ENCODE data around the gene CALCR.
"Not testable (repeated sequence)": the region's sequence is repeated elsewhere in the genome, so short reads cannot be mapped to it uniquely, and the experiment has no call there.

Gene CALCR

DNA sequence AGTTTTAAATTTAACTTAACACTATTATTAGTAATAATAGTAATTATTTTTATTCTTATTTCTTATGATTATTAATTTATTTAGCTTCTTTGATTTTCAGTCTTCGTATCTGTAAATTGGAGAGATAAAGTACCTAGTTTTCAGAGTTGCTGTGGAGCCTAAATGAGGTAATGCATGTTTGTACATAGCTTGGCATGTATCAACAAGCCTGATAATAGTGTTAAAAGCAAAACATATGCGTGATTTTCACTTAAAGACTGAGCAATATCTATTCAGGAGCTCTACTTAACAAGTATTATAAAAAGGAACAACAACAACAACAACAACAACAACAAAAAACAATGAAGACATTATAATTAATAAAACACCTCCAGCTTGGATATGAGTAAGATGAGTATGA lies 12.4 kb downstream of the CALCR start:
- in situ Hi-C loops (cut with MboI; ENCODE audit: low sequenced_read_pairs) = no loop called here

DNA sequence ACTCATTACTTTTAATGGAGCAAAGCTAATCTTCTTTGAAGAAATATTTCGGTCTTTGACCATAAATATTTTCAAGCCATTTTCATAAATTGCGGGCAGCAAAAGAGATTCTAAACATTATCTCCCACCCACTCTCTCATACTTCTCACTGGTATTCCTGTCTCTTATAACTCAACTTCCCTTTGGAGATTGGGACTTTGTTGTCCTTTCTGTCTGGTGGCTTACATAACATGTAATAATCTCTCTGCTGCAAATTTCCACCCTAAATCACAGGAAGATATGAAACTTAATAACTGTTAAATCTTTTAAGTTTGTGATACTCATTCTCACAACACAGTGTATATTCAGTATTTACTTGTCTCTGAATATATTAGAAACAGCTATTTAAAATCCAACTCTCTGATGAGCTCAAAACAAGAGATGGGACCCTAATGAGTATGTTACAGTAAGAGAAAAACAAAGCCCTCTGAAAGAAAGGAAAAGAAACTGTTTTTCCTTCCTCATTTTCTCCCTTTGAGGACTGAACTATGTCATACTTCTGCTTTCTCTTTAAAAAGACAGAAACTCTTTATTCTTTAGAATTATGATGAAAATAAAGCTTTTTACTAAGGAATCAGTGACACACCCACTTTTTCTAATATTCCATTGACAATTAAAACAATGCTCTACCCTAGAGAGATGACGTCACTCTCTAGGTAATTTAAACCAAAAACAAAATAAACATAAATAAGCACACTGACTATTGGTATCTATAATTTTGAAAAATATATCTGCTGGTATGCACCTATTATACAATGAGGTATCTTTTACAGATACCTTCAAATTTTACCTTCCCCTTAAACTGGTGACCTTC lies 14.7 kb downstream of the CALCR start:
- in situ Hi-C loops (cut with MboI; ENCODE audit: low sequenced_read_pairs) = no loop called here

DNA sequence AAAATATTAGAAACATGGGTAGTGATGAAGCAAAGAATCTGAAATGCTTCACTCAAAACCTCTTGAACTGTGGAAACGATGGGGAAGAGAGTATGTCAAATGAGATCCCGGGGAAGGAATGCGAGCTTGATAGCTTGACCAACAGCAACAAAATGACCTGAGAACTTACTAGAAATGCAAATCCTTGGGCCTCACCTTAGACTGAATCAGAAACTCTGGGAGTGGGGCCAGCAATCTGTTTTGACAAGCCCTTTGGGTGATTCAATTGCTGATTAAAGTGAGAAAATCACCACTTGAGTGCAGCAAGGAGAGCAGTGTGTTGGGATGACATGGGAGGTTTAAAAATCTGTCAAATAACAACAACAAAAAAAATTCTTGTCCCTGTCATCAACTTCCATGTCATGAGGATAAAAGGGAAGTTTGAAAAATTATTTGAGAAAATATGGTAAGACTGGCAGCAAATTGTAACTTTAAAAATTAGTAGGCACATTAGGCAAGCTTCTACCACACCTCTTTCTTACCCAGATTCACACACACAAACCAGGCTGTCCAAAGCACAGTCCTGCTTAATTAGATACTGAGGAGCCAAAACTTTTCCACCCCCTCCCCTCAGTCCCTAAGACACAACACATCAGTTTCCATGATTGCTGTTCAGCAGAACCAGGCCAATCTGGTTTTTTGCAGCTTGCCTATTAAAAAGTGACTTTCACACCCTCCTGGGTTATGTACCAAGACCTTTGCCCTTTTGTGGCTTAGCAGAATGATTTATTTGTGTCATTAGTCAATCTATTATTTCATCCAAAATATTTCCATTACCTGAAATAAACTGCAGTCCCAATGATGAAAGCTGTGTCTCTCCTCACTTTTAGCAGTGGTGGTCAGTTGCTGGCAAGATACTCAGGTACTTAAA lies 15.6 kb downstream of the CALCR start:
- in situ Hi-C loops (cut with MboI; ENCODE audit: low sequenced_read_pairs) = no loop called here

DNA sequence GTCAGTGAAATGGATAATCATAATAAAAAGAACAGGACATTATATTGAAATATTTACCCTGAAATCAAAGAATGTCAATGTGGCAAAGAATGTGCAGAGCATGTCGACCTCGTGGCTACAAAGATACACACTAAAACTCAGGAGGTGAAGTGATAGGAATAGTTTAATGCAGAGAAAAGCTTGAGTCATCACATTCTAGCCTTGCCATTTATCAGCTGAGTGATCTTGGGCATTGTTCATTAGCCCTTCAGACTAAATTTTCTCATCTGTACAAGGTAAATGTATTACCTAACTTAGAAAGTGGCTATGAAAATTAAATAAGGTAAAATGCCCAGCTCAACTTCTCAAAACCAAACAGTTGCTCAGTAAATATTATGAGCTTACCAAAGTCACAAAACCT lies 22.6 kb downstream of the CALCR start:
- in situ Hi-C loops (cut with MboI; ENCODE audit: low sequenced_read_pairs) = no loop called here

DNA sequence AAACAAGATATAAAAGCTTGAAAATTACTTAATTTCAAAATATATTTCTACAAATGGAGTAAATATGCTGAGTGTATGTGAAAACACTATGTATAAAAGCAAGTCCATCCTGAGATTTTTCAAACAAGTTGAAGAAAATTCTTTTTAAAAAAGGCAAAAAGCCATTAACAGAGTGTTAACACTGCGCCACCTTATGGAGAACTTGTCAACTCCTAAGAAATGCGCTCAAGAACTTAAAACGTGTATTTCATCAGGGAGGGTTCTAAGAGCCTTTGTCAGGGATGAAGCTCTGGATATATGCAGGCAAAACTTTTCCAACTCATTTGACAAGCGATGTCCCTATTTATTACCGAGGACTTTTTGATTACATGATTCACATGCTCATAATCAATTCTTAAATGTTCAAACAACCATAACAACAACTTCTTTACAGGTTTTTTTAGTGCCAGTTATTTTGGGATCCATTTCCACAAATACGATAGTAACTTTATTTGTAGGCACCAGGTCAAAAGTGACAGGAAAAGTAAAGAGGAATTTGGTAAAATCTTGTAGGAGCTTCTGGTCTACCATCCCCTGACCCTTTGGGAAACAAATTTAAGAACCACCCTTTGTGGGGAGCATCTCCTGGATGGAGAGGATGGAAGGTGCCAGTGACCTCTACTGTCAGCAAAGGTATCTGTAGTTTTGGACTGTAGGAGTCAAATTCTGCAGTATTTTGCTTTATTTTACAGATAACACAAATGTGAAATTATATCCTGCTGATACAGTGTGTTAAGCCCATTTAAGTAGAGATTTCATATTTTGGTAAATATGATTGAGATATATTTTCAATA lies 23.2 kb downstream of the CALCR start:
- in situ Hi-C loops (cut with MboI; ENCODE audit: low sequenced_read_pairs) = no loop called here

DNA sequence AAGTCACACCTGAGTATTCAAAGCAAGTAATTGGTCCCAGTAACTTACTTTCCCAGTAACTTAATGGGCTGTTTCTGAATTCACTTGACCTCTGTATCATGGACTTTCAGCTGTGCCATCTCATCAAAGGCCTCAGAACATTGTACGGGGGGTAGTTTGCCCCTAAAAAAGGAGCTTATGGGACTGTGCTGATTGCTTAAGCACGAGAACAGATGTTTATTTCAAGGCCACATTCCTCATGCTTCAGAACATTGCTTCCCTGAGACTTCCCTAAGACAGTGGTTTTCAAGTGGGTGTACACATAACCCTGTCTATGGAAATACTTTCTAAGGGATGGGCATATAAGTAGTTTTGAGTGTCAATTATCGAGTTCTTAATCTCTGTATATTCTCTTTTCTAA lies 26.8 kb downstream of the CALCR start:
- in situ Hi-C loops (cut with MboI; ENCODE audit: low sequenced_read_pairs) = no loop called here

DNA sequence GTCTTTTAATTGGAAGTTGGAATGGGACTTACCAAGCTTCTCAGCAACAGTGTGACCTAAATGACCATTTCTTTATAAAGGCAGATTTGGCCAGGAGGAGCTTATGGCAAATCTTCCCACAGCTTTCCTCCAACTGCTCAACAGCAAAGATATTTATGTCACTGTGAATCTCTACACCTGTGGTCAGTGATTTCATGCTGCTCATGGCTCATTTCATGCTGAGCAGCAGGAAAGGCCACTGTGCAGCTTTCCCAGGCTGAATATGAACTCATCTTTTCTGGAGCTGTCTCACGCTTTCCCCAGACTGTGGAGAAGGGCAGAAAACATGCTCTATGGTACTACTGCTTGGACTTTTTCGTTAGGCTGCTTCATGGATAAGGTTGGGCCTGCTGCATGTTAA lies 29.8 kb downstream of the CALCR start:
- in situ Hi-C loops (cut with MboI; ENCODE audit: low sequenced_read_pairs) = no loop called here

DNA sequence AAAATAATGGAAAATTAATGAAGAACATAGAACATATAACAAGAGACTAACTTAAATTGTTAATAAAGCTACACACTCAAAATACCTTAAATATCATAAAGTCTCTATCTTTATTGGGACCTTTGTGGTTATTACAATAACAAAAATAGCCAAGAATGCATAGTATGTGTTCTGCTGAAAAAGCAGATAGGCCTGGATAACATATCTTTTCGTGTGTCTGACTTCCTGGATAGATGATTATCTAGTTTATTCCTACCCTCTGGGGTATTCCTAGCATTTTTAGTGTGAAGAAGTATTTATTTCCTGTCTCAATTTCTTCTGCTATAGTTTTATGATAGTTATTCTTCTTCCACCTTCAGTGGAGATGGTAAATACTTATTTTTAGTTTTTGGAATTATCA lies 36.5 kb downstream of the CALCR start:
- in situ Hi-C loops (cut with MboI; ENCODE audit: low sequenced_read_pairs) = no loop called here

DNA sequence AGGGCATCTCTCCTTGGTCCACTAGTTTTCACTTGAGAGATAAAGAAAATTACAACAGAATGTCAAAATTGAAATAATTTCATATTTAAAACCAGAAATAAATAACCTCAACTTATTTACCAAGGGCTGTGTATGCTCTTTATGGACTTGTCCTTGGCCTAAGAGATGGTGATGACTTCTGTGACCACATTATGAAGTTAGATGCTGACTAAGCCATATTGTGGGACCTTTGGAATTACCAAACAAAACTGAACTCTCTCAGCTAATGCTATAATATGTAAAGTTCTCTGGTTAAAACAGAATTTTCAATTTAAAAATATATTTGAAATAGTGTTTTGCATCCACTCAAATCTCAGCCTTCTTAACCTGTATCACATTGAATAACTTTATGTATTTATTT lies 38.9 kb downstream of the CALCR start:
- in situ Hi-C loops (cut with MboI; ENCODE audit: low sequenced_read_pairs) = no loop called here

DNA sequence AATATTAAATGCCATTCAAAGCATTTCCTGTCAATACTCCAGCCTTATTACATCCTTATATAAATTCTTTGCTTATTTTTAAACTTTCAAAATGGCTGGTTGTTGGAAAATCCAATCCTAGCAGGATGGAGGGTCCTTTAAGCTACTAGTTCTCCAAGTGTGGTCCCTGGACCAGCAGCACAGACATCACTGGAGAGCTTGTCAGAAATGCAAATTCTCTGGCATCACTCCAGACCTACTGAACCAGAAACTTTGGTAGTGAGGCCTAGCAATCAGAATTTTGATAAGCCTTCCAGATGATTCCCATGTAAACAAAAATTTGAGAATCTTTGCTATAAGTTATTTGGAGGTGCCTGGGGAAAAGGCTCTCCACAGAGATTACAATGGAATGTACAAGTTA lies 43.8 kb downstream of the CALCR start:
- in situ Hi-C loops (cut with MboI; ENCODE audit: low sequenced_read_pairs) = no loop called here

DNA sequence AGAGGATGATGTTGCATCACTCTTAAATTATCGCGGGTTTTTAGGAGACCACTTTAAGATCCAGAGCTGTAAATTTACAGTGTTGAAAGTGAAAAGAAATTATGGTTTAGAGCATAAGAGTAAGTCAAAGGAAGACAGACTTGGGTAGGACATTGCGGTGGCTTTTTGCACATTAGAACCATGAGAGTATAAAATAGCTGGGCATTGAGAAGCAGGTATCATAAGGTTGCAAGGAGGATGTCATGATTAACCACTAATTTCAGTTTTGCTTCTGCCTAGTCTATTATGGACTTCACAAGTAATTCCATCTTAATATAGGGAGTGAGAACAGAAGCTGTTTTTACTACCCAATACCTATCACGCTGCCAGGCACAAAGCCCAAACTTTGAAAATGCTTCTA lies 57.7 kb downstream of the CALCR start:
- in situ Hi-C loops (cut with MboI; ENCODE audit: low sequenced_read_pairs) = no loop called here

DNA sequence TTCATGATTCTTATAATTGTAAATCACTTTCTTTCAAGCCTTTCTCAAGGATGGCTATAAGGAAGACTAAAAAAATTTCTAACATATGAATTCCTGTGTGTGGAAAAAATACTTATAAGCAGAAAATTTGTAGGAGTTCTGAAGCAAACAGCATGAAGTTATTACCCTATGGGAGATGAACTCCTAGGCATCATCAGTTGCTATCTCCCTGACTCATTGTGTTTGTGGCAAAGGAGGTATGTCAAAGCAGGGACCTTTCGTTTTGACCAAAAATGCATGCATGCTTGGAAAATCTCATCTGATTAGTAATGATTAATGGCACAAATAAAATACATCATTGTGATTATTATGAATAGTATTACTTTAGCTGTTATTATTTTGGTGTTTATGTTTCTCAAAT lies 59.4 kb downstream of the CALCR start:
- in situ Hi-C loops (cut with MboI; ENCODE audit: low sequenced_read_pairs) = no loop called here

DNA sequence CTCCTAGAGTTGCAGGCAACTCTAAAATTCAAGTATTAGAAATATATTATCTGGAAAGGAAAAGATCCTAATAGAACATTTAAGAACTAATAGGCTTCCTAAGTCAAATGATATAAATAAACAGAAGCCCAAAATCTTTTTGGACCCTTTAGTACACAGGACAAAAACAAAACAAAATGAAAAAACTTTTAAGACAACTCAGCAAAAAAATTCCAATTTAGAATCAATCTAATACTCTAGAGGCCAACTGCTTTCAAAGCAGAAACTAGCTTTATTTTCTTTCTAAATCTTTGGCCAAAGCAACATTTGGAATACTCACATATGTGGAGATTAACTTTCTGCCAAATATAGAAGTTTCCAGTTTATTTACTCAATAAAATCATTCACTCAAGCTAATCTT lies 65.2 kb downstream of the CALCR start:
- in situ Hi-C loops (cut with MboI; ENCODE audit: low sequenced_read_pairs) = no loop called here

DNA sequence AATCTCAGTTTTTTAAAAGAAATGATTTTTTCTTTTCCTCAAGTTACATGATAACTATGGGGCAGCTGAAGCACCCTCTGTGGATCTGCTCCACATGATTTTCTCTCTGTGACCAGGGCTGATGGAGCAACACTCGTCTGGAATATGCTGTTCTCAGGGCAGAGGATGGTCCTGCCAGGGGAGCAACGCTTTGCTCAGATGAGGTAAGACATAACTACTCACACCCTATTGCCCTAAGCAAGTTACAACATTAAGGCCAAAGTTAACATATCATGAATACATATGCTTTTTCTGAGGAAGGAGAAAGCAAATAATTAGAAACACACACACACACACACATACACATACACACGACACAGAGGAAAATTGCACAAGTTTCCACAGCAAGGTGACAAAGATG lies 71.4 kb downstream of the CALCR start:
- in situ Hi-C loops (cut with MboI; ENCODE audit: low sequenced_read_pairs) = no loop called here

DNA sequence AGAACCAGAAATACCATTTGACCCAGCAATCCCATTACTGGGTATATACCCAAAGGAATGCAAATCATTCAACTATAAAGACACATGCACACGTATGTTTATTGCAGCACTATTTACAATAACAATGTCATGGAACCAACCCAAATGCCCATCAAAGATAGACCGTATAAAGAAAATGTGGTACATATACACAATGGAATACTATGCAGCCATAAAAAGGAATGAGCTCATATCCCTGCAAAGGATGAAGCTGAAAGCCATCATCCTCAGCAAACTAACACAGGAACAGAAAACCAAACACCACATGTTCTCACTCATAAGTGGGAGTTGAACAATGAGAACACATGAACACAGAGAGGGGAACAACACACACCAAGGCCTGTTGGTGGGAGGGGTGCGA lies 82.7 kb downstream of the CALCR start:
- in situ Hi-C loops (cut with MboI; ENCODE audit: low sequenced_read_pairs) = not testable (repeated sequence)

DNA sequence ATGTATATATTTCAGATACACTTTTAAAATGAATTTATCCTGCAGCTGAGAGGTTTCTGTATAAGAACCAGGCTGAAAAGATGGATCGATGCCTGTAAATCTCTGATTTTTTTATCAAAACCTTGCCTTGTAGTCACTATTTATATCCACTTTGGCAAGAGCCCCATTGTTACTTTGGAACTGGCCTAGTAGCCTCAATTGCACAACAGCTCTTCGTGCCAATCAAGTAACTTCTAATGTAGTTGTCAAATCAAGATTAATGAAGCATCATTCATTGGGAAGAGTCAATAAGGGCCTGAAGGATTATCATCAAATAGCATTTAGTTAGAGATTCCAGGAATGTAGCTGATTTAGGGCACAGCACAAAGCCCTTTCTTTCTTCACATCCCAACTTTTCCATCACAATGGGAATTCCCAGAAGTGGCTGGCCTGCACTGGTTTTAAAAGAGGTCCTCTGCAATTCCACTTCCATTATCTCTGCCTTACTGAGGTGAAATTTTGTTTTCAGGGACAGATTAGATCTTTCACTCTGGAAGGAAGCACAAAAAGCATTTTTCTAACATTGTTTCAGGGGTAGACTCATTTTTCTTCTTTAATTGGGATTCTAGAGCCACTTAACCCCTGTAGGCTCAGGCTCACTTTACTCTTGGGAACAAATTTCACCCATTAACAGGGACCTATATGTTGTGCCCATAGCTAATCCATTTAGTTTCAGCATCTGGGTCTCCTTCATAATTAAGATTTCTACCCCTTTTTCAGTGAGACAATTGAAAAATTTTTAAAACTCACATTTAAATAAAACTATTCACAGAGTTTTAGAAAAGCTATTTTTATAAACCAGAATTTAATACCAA lies 97.8 kb downstream of the CALCR start:
- in situ Hi-C loops (cut with MboI; ENCODE audit: low sequenced_read_pairs) = no loop called here

DNA sequence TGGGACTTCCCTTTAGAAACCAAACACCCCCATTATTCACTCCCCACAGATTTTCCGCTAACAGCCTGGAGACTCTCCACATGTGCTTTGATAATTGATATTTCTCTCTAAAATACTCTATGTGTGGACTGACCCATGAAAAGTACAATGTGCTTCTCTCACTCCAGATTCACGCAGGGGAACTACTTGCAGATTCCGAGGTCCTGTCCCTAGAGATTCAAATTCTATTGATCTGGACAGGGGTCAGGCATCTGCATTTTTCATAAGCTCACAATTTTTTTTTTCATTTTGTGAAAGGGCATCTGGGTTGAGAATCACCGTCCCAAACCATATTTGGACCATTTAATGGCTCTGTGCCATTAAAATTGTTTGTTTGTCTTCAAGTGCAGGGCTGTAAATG lies 98.7 kb downstream of the CALCR start:
- in situ Hi-C loops (cut with MboI; ENCODE audit: low sequenced_read_pairs) = no loop called here

DNA sequence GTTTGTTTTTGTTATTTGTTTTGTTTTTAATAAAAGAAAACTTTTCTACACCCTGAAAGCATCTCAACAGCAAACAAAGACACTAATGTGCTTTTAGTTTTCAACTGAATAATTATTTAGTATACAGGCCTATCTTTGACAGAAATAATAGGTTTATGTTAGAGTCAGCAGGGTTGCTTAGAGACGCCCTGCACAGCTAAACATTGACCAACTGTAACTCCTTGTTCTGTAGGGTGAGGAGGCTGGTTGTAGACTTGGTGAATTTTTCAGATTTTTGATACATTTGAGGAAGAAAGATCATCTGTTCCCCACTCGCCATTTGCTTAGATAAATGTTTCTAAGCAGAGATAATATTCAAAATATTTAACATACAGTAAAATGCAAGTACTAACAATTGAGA lies 103.1 kb downstream of the CALCR start:
- in situ Hi-C loops (cut with MboI; ENCODE audit: low sequenced_read_pairs) = no loop called here

DNA sequence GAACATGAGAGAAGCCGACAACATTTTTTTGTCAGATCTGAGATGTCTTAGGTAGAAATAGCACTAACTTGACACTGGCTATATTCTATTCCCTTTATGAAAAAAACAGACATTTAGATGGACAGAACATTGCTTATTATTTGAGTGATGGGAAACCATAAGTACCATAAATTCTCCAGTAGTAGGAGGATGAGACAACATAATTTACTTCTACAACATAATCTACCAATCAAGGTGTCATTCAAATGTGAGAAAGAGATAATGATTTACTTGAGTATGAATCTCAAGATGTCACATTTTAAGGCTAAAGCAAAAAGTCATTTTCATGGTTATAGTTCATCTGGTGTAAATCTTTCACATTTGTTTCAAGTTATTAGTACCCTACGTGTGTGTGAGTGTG lies 110.8 kb downstream of the CALCR start:
- in situ Hi-C loops (cut with MboI; ENCODE audit: low sequenced_read_pairs) = no loop called here

DNA sequence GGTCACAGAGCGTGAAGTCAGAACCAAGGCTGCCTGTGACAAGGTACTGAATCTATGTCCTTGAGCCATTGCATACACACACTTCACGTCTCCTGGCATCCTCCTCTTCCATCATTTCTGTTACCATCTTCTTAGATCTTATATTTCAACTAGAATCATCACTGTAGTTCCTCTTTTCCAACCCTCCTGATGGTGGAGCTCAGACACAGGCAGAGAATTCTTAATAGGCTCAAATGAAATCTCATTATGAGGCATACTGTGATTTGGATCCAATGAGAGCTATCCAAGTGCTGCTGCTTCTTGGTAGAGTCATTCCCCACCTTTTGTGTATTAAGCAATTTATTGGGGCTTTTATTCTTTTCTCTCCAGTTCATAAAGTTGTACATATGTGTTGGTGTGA lies 113.2 kb downstream of the CALCR start:
- in situ Hi-C loops (cut with MboI; ENCODE audit: low sequenced_read_pairs) = no loop called here
